H1 (cell line): ENCODE results near the gene FMNL1. TPM values are rescaled to one million over a fixed set of nuclear protein-coding genes. Genes with fewer than 3 reads are reported as not detected.
A peak's percentile ranks its signal among the peaks of the same experiment; 100 is the strongest.

Experiments used
- CTCF ChIA-PET: fragments of 300-600 bp; sonication (Branson Sonifier 250); formaldehyde crosslinking; loops from one replicate; lab custom pipeline; 2021; ENCODE audit not compliant: partially characterized antibody; lab: Charles Lee
- POLR2A ChIA-PET: fragments of 300-600 bp; sonication (Branson Sonifier 250); formaldehyde crosslinking; loops from one replicate; lab custom pipeline; 2021; ENCODE audit warnings: inconsistent platforms; ENCODE audit not compliant: partially characterized antibody; lab: Charles Lee
- DNase-seq, 2 experiments: peaks; one replicate each; pipeline versions ENCODE4 v3.0.0 to v3.0.0-alpha.2; 2010 to 2022; ENCODE audit warnings: low spot score in 2 of 2, low read depth in 1 of 2, mixed read lengths in 1 of 2
- FAIRE-seq: peaks from 2 replicates; lab custom pipeline; 2011; peaks lifted over from hg19 to GRCh38; lab: Jason Lieb, UNC
- H2AFZ ChIP-seq: 2 replicates; pipeline ENCODE4 v1.8.1; 2012; ENCODE audit warnings: low read length, inconsistent platforms
- H2AK5ac ChIP-seq: 2 replicates; pipeline ENCODE4 v1.6.1; 2013; ENCODE audit warnings: low read depth, low read length
- H2BK120ac ChIP-seq: replicated peaks from 2 replicates; pipeline ENCODE3; 2013; ENCODE audit warnings: low read depth, low read length, inconsistent platforms
- H2BK12ac ChIP-seq: 2 replicates; pipeline ENCODE4 v1.6.1; 2013; ENCODE audit warnings: low read depth, low read length
- H2BK15ac ChIP-seq: 2 replicates; pipeline ENCODE4 v1.6.1; 2013; ENCODE audit warnings: low read length
- H2BK20ac ChIP-seq: 2 replicates; pipeline ENCODE4 v1.6.1; 2013; ENCODE audit warnings: low read length
- H2BK5ac ChIP-seq: 2 replicates; pipeline ENCODE4 v1.6.1; 2013; ENCODE audit warnings: low read depth, low read length
- H3K14ac ChIP-seq: 2 replicates; pipeline ENCODE4 v1.6.1; 2013; ENCODE audit warnings: inconsistent platforms; ENCODE audit not compliant: insufficient read length
- H3K18ac ChIP-seq: 2 replicates; pipeline ENCODE4 v1.6.1; 2013; ENCODE audit warnings: low read length; ENCODE audit errors: extremely low read depth
- H3K23ac ChIP-seq: 2 replicates; pipeline ENCODE4 v1.6.1; 2013; ENCODE audit warnings: inconsistent platforms; ENCODE audit not compliant: insufficient read length
- H3K23me2 ChIP-seq: 2 replicates; pipeline ENCODE4 v1.6.1; 2013; ENCODE audit warnings: low read depth, low read length
- H3K27ac ChIP-seq: 2 replicates; pipeline ENCODE4 v1.6.1; 2011; ENCODE audit warnings: low read depth, low read length, inconsistent platforms
- H3K27me3 ChIP-seq, 4 experiments: replicated peaks in 1 of 4; 1 replicate in 1 of 4; 2 replicates in 3 of 4; pipeline versions ENCODE4 v1.6.1 to v1.8.1; 2011 to 2013; ENCODE audit warnings: low read length in 3 of 4, mild to moderate bottlenecking in 3 of 4, inconsistent platforms in 2 of 4, mixed read lengths in 2 of 4, moderate library complexity in 1 of 4; ENCODE audit not compliant: control insufficient read depth in 3 of 4, insufficient read depth in 3 of 4; ENCODE audit errors: extremely low read depth in 1 of 4
- H3K36me3 ChIP-seq, 4 experiments: 2 replicates each; pipeline versions ENCODE4 v1.6.1 to v1.8.1; 2011 to 2013; ENCODE audit warnings: mild to moderate bottlenecking in 4 of 4, low read length in 3 of 4, moderate library complexity in 2 of 4, control low read depth in 1 of 4, inconsistent platforms in 1 of 4; ENCODE audit not compliant: insufficient read depth in 4 of 4, control insufficient read depth in 2 of 4
- H3K4ac ChIP-seq: replicated peaks from 2 replicates; pipeline ENCODE3; 2013; ENCODE audit warnings: low read length, low read depth, mixed read lengths, inconsistent platforms; ENCODE audit not compliant: insufficient read length
- H3K4me1 ChIP-seq, 4 experiments: replicated peaks in 1 of 4; 1 replicate in 1 of 4; 2 replicates in 3 of 4; pipeline versions ENCODE4 v1.6.1 to v1.8.1; 2011 to 2013; ENCODE audit warnings: low read length in 3 of 4, inconsistent platforms in 2 of 4, mixed read lengths in 1 of 4; ENCODE audit not compliant: insufficient read depth in 4 of 4, control insufficient read depth in 3 of 4
- H3K4me2 ChIP-seq, 2 experiments: 2 replicates each; pipeline versions ENCODE4 v1.6.1 to v1.8.1; 2011 to 2013; ENCODE audit warnings: low read depth in 2 of 2, low read length in 2 of 2, control low read depth in 1 of 2, inconsistent platforms in 1 of 2, mild to moderate bottlenecking in 1 of 2; ENCODE audit not compliant: insufficient read depth in 1 of 2
- H3K4me3 ChIP-seq, 4 experiments: fragments of 200-600, 300-600 bp in 1 of 4; sonication (generic), shearing (Covaris generic), sonication (Bioruptor Twin) in 1 of 4; 2 replicates each; pipeline versions ENCODE4 v1.5.1 to v1.8.1; 2011 to 2016; ENCODE audit warnings: low read length in 4 of 4, low read depth in 3 of 4, control low read depth in 2 of 4, inconsistent platforms in 2 of 4, mild to moderate bottlenecking in 2 of 4, mixed read lengths in 1 of 4, moderate library complexity in 1 of 4; ENCODE audit not compliant: insufficient read depth in 2 of 4; ENCODE audit errors: extremely low read depth in 1 of 4
- H3K56ac ChIP-seq: replicated peaks from 2 replicates; pipeline ENCODE3; 2013; ENCODE audit warnings: low read depth, mild to moderate bottlenecking, mixed read lengths, low read length, inconsistent platforms; ENCODE audit not compliant: insufficient read length
- H3K79me1 ChIP-seq: 2 replicates; pipeline ENCODE4 v1.6.1; 2013; ENCODE audit warnings: low read depth, low read length, control low read depth
- H3K79me2 ChIP-seq, 2 experiments: 2 replicates each; pipeline versions ENCODE4 v1.6.1 to v1.8.1; 2012 to 2013; ENCODE audit warnings: low read length in 2 of 2, mild to moderate bottlenecking in 2 of 2, inconsistent platforms in 1 of 2; ENCODE audit not compliant: insufficient read depth in 2 of 2, control insufficient read depth in 1 of 2
- H3K9ac ChIP-seq, 4 experiments: replicated peaks in 1 of 4; 1 replicate in 1 of 4; 2 replicates in 3 of 4; pipeline versions ENCODE4 v1.6.1 to v1.8.1; 2011 to 2013; ENCODE audit warnings: low read depth in 3 of 4, low read length in 3 of 4, control low read depth in 2 of 4, mild to moderate bottlenecking in 2 of 4, moderate library complexity in 2 of 4, inconsistent platforms in 1 of 4; ENCODE audit errors: extremely low read depth in 1 of 4
- H3K9me3 ChIP-seq, 2 experiments: 2 replicates each; pipeline versions ENCODE4 v1.6.1 to v1.8.1; 2012 to 2013; ENCODE audit warnings: mild to moderate bottlenecking in 2 of 2, moderate library complexity in 2 of 2, control low read depth in 1 of 2, inconsistent platforms in 1 of 2, low read depth in 1 of 2, low read length in 1 of 2, mixed read lengths in 1 of 2; ENCODE audit not compliant: insufficient read depth in 2 of 2
- H4K20me1 ChIP-seq, 2 experiments: replicated peaks in 1 of 2; 2 replicates each; pipeline versions ENCODE3 to v1.8.1; 2011 to 2013; ENCODE audit warnings: inconsistent platforms in 2 of 2, low read length in 2 of 2, mild to moderate bottlenecking in 1 of 2; ENCODE audit not compliant: insufficient read depth in 2 of 2, control insufficient read depth in 1 of 2
- H4K5ac ChIP-seq: 2 replicates; pipeline ENCODE4 v1.6.1; 2013; ENCODE audit warnings: low read length, low read depth, mixed read lengths, inconsistent platforms; ENCODE audit not compliant: insufficient read length
- H4K8ac ChIP-seq: 2 replicates; pipeline ENCODE4 v1.8.0; 2013; ENCODE audit warnings: mild to moderate bottlenecking, moderate library complexity, low read length, inconsistent platforms; ENCODE audit not compliant: insufficient read depth; ENCODE audit errors: extremely low read depth
- H4K91ac ChIP-seq: replicated peaks from 2 replicates; pipeline ENCODE3; 2013; ENCODE audit warnings: low read length, mixed read lengths, inconsistent platforms; ENCODE audit not compliant: insufficient read length
- CBX5 ChIP-seq: fragments of 300-800, 300-1000 bp; sonication (generic); IDR thresholded peaks from 2 replicates; pipeline ENCODE4 v1.7.1; 2016; ENCODE audit warnings: antibody characterized with exemption, low read length, low read depth
- CBX8 ChIP-seq: fragments of 300-800, 300-1000 bp; sonication (generic); IDR thresholded peaks from 2 replicates; pipeline ENCODE4 v1.7.1; 2016; ENCODE audit warnings: low read depth, low read length, borderline replicate concordance
- CHD1 ChIP-seq: IDR thresholded peaks from 2 replicates; pipeline ENCODE4 v1.6.1; 2012; ENCODE audit warnings: low read depth, low read length, improper control_type of control experiment
- CREB1 ChIP-seq: IDR thresholded peaks from 2 replicates; pipeline ENCODE4 v1.6.1; 2012; ENCODE audit warnings: inconsistent platforms
- EZH2 ChIP-seq: fragments of 200-600 bp; sonication (generic); IDR thresholded peaks from 2 replicates; pipeline ENCODE4 v1.7.1; 2012; ENCODE audit warnings: low read depth, mild to moderate bottlenecking, moderate library complexity, low read length, inconsistent platforms; ENCODE audit not compliant: severe bottlenecking
- KDM1A ChIP-seq: fragments of 200-600, 300-600 bp; sonication (generic); IDR thresholded peaks from 2 replicates; pipeline ENCODE4 v1.7.1; 2016; ENCODE audit warnings: mild to moderate bottlenecking, low read length, borderline replicate concordance
- NRF1 ChIP-seq: IDR thresholded peaks from 2 replicates; pipeline ENCODE4 v1.6.1; 2011; ENCODE audit warnings: mild to moderate bottlenecking, low read depth, low read length, improper control_type of control experiment
- RXRA ChIP-seq: IDR thresholded peaks from 2 replicates; pipeline ENCODE4 v1.6.1; 2011; ENCODE audit warnings: low read depth, mild to moderate bottlenecking, low read length, moderate library complexity; ENCODE audit not compliant: insufficient read depth
- TBP ChIP-seq: IDR thresholded peaks from 2 replicates; pipeline ENCODE4 v1.6.1; 2011; ENCODE audit warnings: low read depth, low read length, improper control_type of control experiment
- WGBS, 2 experiments: shearing (Covaris generic) in 1 of 2; methylation state at CpG; one replicate each; pipeline versions ENCODE4 v1.1.6 to v1.1.7; 2013 to 2015; ENCODE audit warnings: low lambda C conversion rate in 2 of 2, mixed read lengths in 2 of 2, inconsistent platforms in 1 of 2, low coverage in 1 of 2, missing lambda C conversion rate in 1 of 2; ENCODE audit not compliant: insufficient replicate concordance in 2 of 2, insufficient coverage in 1 of 2, insufficient read length in 1 of 2; ENCODE audit errors: extremely low coverage in 1 of 2, missing lambda C conversion rate in 1 of 2; 5-methylcytosine and 5-hydroxymethylcytosine counted together
- polyA plus RNA-seq, 7 experiments: library from polyadenylated mRNA; depleted of rRNA in 3 of 7; stranded (reverse) in 5 of 7; unstranded in 2 of 7; fragments of >200 nt in 5 of 7; fragments of 200-250 nt in 2 of 7; gene quantifications; 1 replicate in 5 of 7; 2 replicates in 1 of 7; 4 replicates in 1 of 7; pipeline versions ENCODE4 v1.2.1 to v1.2.3, GENCODE V29; 2011 to 2013; ENCODE audit warnings: missing spikeins in 2 of 7, mixed read lengths in 2 of 7
- total RNA-seq: library from RNA; stranded (reverse); fragmentation: NEBNext Ultra II Directional; extraction: Animal tissue kit (Norgen Biotek cat#: 25700); gene quantifications from 2 replicates; pipeline ENCODE4 v1.2.1, GENCODE V29; 2021
- TF ChIP-seq, protein P1 (sequence below): IDR thresholded peaks from 2 replicates; pipeline ENCODE4 v1.6.1; 2012; ENCODE audit warnings: inconsistent platforms

The FMNL1 gene
- total and polyA plus RNA-seq, 2 of the 8 experiments (the other 6 are each of a cell fraction or from before 2014, with no cell fraction given), result 2.5 to 8.6 TPM

DNA sequence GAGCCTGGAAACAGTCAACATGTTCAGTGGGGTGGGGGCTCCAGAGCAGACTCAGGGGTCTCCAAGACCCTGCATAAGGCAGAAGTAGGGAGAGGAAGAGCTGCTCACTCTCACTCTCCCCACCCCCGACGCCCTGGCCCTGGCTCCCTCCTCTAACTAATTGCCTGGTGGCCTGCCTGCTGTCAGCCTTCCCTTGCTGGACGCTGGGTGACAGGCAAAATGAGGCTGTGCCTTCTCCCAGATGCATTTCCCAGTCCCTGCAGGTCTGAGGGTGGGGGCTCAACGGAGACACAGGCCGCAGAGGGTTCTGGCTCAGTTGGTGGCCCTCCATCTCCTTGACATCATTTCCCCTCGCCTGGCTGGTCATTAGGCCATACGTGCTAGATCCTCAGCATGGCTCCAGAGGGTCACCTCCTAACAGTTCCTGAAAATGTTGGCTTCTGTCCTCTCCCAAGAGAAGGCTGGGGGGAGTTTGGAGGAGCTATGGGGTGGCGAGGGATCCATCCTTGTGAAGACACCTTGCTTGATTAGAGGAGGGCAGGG is 1.4 kb downstream of the FMNL1 start:
- H3K4me2 ChIP-seq, result peak overlapping the region; percentile 54 to 98
- peaks cover 0 to 19% (median 11%) of the 10 kb centered on the region in 4 experiments; a peak in 6 of 7 replicates for H3K4me1 ChIP-seq
- TF ChIP-seq RXRA, result no peak
- TF ChIP-seq KDM1A, result no peak
- no peak for TF ChIP-seq NRF1
- no peak for TF ChIP-seq TBP
- TF ChIP-seq CBX5, result no peak
- TF ChIP-seq CBX8, result no peak
- no peak for TF ChIP-seq CREB1
- TF ChIP-seq CHD1, result no peak
- no peak for TF ChIP-seq EZH2
- TF ChIP-seq, protein P1, sequence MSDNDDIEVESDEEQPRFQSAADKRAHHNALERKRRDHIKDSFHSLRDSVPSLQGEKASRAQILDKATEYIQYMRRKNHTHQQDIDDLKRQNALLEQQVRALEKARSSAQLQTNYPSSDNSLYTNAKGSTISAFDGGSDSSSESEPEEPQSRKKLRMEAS, result no peak

More for the DNA sequence above, 1.4 kb downstream of the FMNL1 start:
- Histone ChIP-seq H4K5ac (no peak overlapping the region), H2BK5ac (no peak overlapping the region), H2AK5ac (0 out of 2 replicates have a peak overlapping the region, but pooled peaks have one; percentile 16), H3K23me2 (peaks cover 7% of the 10 kb centered on the region; the same call in 1 of the 2 replicates), H3K56ac (no peak overlapping the region), H2BK120ac (no peak overlapping the region), H4K20me1 (no peaks in the 10 kb centered on the region), H3K18ac (no peak overlapping the region), H2AFZ (no peak overlapping the region), H3K4ac (no peak overlapping the region), H3K79me2 (no peaks in the 10 kb centered on the region), H3K9me3 (no peaks in the 10 kb centered on the region), H3K4me3 (peak overlapping the region in 2 of 4 experiments; percentile 37 to 85; a peak in 3 of 8 replicates), H3K27me3 (peaks cover 15 to 45% (median 36%) of the 10 kb centered on the region in 4 experiments), H4K8ac (no peak overlapping the region; the same call in 1 of the 2 replicates), H3K27ac (no peak overlapping the region), H3K23ac (no peak overlapping the region), H3K36me3 (no peaks in the 10 kb centered on the region), H2BK12ac (peak overlapping the region; percentile 68; the same call in 1 of the 2 replicates), H2BK15ac (peak overlapping the region; percentile 14; the same call in 1 of the 2 replicates), H2BK20ac (no peak overlapping the region; the same call in 1 of the 2 replicates), H3K79me1 (no peaks in the 10 kb centered on the region), H4K91ac (no peak overlapping the region), H3K9ac (no peak overlapping the region), H3K14ac (no peak overlapping the region)
- WGBS, 2 experiments, result 57% methylated on average over 8 of the region's 8 CpGs; no CpG with 5 or more reads in 1 of the 2 experiments
- ChIA-PET CTCF (interaction anchor here (0.6 to 9.3 kb wide), 8 partner anchors 10 to 167 kb away, joined by 3 to 282 read pairs (median 4); partner anchors contain the start of gene ACBD4), POLR2A (interaction anchor here (0.6 to 6.5 kb wide), 5 partner anchors 18 to 93 kb away, joined by 3 to 54 read pairs (median 4); partner anchors contain the start of genes HEXIM1 and MAP3K14)
- DNase-seq, result no peak
- FAIRE-seq, result no peak
